Liver (tissue), 9 donors: ENCODE data around the gene ROBO2. TPM values are rescaled to one million over a fixed set of nuclear protein-coding genes. Genes with fewer than 3 reads are reported as not detected.

Source experiments
- DNase-seq: peaks from one replicate; pipeline ENCODE4 v3.0.0-alpha.2; 2017; ENCODE audit warnings: low spot score
- H3K27ac ChIP-seq, 2 donors: one replicate each; pipeline ENCODE4 v1.7.0; 2013; ENCODE audit warnings: inconsistent platforms in 2 of 2, low read length in 2 of 2, control low read depth in 1 of 2, low read depth in 1 of 2, mild to moderate bottlenecking in 1 of 2
- H3K27me3 ChIP-seq, 4 donors: one replicate each; pipeline versions ENCODE4 v1.6.1 to v1.7.0; 2013; ENCODE audit warnings: low read length in 3 of 4, inconsistent platforms in 1 of 4, mild to moderate bottlenecking in 1 of 4, moderate library complexity in 1 of 4; ENCODE audit not compliant: control insufficient read depth in 4 of 4, insufficient read depth in 4 of 4
- H3K36me3 ChIP-seq, 4 donors: one replicate each; pipeline versions ENCODE4 v1.6.1 to v1.7.0; 2013; ENCODE audit warnings: low read length in 3 of 4, mild to moderate bottlenecking in 3 of 4, low read depth in 1 of 4, moderate library complexity in 1 of 4; ENCODE audit not compliant: control insufficient read depth in 4 of 4, insufficient read depth in 3 of 4
- H3K4me1 ChIP-seq, 4 donors: one replicate each; pipeline versions ENCODE4 v1.6.1 to v1.7.0; 2013; ENCODE audit warnings: low read length in 3 of 4, mild to moderate bottlenecking in 3 of 4, moderate library complexity in 1 of 4; ENCODE audit not compliant: control insufficient read depth in 4 of 4, insufficient read depth in 4 of 4
- H3K4me3 ChIP-seq, 3 donors: one replicate each; pipeline versions ENCODE4 v1.6.1 to v1.7.0; 2013; ENCODE audit warnings: low read length in 3 of 3, control low read depth in 1 of 3, low read depth in 1 of 3, mild to moderate bottlenecking in 1 of 3
- H3K9ac ChIP-seq, 2 donors: one replicate each; pipeline ENCODE4 v1.7.0; 2013; ENCODE audit warnings: low read length in 2 of 2, mild to moderate bottlenecking in 2 of 2, moderate library complexity in 2 of 2, control low read depth in 1 of 2, low read depth in 1 of 2
- H3K9me3 ChIP-seq, 4 donors: one replicate each; pipeline versions ENCODE4 v1.6.1 to v1.7.0; 2013; ENCODE audit warnings: low read length in 3 of 4; ENCODE audit not compliant: control insufficient read depth in 4 of 4
- CTCF ChIP-seq: fragments of 150-350 bp; IDR thresholded peaks from 2 replicates; pipeline ENCODE4 v1.5.1; 2017; ENCODE audit warnings: improper control_type of control experiment, low read depth, low read length; ENCODE audit not compliant: missing input control
- FOXA1 ChIP-seq: IDR thresholded peaks from 2 replicates; pipeline ENCODE4 v1.6.1; 2016; ENCODE audit warnings: antibody characterized with exemption
- FOXA2 ChIP-seq: IDR thresholded peaks from 2 replicates; pipeline ENCODE4 v1.6.1; 2016; ENCODE audit warnings: antibody characterized with exemption
- GABPA ChIP-seq, 2 donors: IDR thresholded peaks in 1 of 2; conservative IDR thresholded peaks in 1 of 2; 2 replicates each; pipeline ENCODE4 v1.6.1; 2016; ENCODE audit warnings: antibody characterized with exemption in 2 of 2, mild to moderate bottlenecking in 1 of 2, moderate library complexity in 1 of 2
- HNF4A ChIP-seq, 2 donors: conservative IDR thresholded peaks; 2 replicates each; pipeline ENCODE4 v1.6.1; 2016; ENCODE audit warnings: antibody characterized with exemption in 2 of 2, mild to moderate bottlenecking in 2 of 2
- HNF4G ChIP-seq: IDR thresholded peaks from 2 replicates; pipeline ENCODE4 v1.6.1; 2016; ENCODE audit warnings: antibody characterized with exemption
- MAX ChIP-seq: IDR thresholded peaks from 2 replicates; pipeline ENCODE4 v1.6.1; 2016; ENCODE audit warnings: antibody characterized with exemption
- RAD21 ChIP-seq, 2 donors: IDR thresholded peaks; 2 replicates each; pipeline ENCODE4 v1.6.1; 2016; ENCODE audit warnings: antibody characterized with exemption in 2 of 2, mild to moderate bottlenecking in 2 of 2
- RXRA ChIP-seq, 2 donors: IDR thresholded peaks; 2 replicates each; pipeline ENCODE4 v1.6.1; 2017 to 2018; ENCODE audit warnings: antibody characterized with exemption in 2 of 2, mild to moderate bottlenecking in 1 of 2
- TAF1 ChIP-seq: conservative IDR thresholded peaks from 2 replicates; pipeline ENCODE4 v1.6.1; 2016; ENCODE audit warnings: antibody characterized with exemption, mild to moderate bottlenecking
- ZBTB33 ChIP-seq: IDR thresholded peaks from 2 replicates; pipeline ENCODE4 v1.6.1; 2016; ENCODE audit warnings: antibody characterized with exemption
- WGBS: extraction: QIAGEN DNeasy Blood & Tissue Kit; methylation state at CpG from one replicate; pipeline ENCODE4 v1.1.7; 2013; 5-methylcytosine and 5-hydroxymethylcytosine counted together
- polyA plus RNA-seq, 2 donors: library from polyadenylated mRNA; stranded (reverse) in 1 of 2; unstranded in 1 of 2; fragments of 200-250 nt in 1 of 2; fragments of >200 nt in 1 of 2; fragmentation: Nextera tagmentation in 1 of 2; extraction: Ambion mirVana in 1 of 2; gene quantifications; one replicate each; pipeline versions ENCODE4 v1.2.1 to v1.2.3, GENCODE V29; 2013 to 2015
- total RNA-seq, 2 donors: library from RNA; depleted of rRNA; stranded (reverse); fragments of >200 nt; gene quantifications; one replicate each; pipeline ENCODE4 v1.2.3, GENCODE V29; 2014
- TF ChIP-seq, protein P1 (sequence below): IDR thresholded peaks from 2 replicates; pipeline ENCODE4 v1.6.1; 2016; ENCODE audit warnings: antibody characterized with exemption, mild to moderate bottlenecking
- donor health status: healthy.
- donor health status: healthy.
- donor health status: healthy.
- donor health status: healthy.
- donor health status: healthy.

The ROBO2 gene
- total and polyA plus RNA-seq, 4 donors, result 0.22 to 19.4 (median 1.1) TPM

DNA sequence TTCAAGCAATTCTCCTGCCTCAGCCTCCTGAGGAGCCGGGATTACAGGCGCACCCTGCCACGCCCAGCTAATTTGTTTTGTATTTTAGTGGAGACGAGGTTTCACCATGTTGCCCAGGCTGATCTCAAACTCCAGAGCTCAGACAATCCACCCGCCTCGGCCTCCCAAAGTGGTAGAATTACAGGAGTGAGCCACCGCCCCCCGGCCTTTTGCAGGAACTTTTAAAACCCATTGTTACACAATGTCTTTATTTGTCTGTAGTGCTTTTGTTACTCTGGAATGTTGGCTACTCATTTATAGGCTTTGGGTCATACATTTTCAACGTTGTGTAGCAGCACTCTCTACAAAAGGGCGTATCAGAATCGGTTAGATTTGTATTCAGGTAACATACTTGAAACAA lies 499.1 kb downstream of the ROBO2 start:
- DNase-seq, result no peak
- Histone ChIP-seq H3K4me3 (no peak overlapping the region), H3K36me3 (no peaks in the 10 kb centered on the region), H3K4me1 (no peaks in the 10 kb centered on the region), H3K27me3 (no peaks in the 10 kb centered on the region), H3K9me3 (no peaks in the 10 kb centered on the region), H3K9ac (no peak overlapping the region), H3K27ac (no peak overlapping the region)
- TF ChIP-seq FOXA2 (no peak), CTCF (no peak), RAD21 (IDR thresholded peaks at IDR 0.05) (no peak)
- 90% methylated on average over 11 of the region's 11 CpGs for WGBS

- no peaks in the 10 kb centered on the region for H3K36me3 ChIP-seq
- H3K27me3 ChIP-seq, result no peaks in the 10 kb centered on the region
- no peaks in the 10 kb centered on the region for H3K9me3 ChIP-seq
- no peaks in the 10 kb centered on the region for H3K4me1 ChIP-seq
- H3K27ac ChIP-seq, result no peak overlapping the region
- DNase-seq, result no peak
- no peak overlapping the region for H3K9ac ChIP-seq
- TF ChIP-seq CTCF (no peak), GABPA (IDR thresholded peaks at IDR 0.05 in 1 of 2, conservative IDR thresholded peaks at IDR 0.05 in 1 of 2) (no peak), TAF1 (no peak), ZBTB33 (no peak)
- H3K4me3 ChIP-seq, result no peak overlapping the region
- WGBS, result 46% methylated on average over 2 of the region's 2 CpGs
These were observed 499.8 kb downstream of the ROBO2 start for GRCh38 chr3:77539677-77540076.

GRCh38 chr3:77541203-77541922 lies 501.5 kb downstream of the ROBO2 start:
- DNase-seq, result no peak
- Histone ChIP-seq H3K36me3 (no peaks in the 10 kb centered on the region), H3K27me3 (no peaks in the 10 kb centered on the region), H3K4me3 (no peak overlapping the region), H3K27ac (no peak overlapping the region), H3K9me3 (no peaks in the 10 kb centered on the region), H3K9ac (no peak overlapping the region), H3K4me1 (no peaks in the 10 kb centered on the region)
- TF ChIP-seq FOXA1 (no peak), RAD21 (IDR thresholded peaks at IDR 0.05) (no peak), FOXA2 (no peak), TAF1 (no peak), HNF4A (conservative IDR thresholded peaks at IDR 0.05) (no peak), RXRA (IDR thresholded peaks at IDR 0.05) (no peak), HNF4G (no peak), MAX (no peak), CTCF (no peak)
- TF ChIP-seq, protein P1, sequence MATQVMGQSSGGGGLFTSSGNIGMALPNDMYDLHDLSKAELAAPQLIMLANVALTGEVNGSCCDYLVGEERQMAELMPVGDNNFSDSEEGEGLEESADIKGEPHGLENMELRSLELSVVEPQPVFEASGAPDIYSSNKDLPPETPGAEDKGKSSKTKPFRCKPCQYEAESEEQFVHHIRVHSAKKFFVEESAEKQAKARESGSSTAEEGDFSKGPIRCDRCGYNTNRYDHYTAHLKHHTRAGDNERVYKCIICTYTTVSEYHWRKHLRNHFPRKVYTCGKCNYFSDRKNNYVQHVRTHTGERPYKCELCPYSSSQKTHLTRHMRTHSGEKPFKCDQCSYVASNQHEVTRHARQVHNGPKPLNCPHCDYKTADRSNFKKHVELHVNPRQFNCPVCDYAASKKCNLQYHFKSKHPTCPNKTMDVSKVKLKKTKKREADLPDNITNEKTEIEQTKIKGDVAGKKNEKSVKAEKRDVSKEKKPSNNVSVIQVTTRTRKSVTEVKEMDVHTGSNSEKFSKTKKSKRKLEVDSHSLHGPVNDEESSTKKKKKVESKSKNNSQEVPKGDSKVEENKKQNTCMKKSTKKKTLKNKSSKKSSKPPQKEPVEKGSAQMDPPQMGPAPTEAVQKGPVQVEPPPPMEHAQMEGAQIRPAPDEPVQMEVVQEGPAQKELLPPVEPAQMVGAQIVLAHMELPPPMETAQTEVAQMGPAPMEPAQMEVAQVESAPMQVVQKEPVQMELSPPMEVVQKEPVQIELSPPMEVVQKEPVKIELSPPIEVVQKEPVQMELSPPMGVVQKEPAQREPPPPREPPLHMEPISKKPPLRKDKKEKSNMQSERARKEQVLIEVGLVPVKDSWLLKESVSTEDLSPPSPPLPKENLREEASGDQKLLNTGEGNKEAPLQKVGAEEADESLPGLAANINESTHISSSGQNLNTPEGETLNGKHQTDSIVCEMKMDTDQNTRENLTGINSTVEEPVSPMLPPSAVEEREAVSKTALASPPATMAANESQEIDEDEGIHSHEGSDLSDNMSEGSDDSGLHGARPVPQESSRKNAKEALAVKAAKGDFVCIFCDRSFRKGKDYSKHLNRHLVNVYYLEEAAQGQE, result no peak
- 58% methylated on average over 4 of the region's 4 CpGs for WGBS
